Measurements from ENCODE around the gene FUBP1. TPM values are rescaled to one million over a fixed set of nuclear protein-coding genes. Genes with fewer than 3 reads are reported as not detected.
"Not testable (repeated sequence)": the region's sequence is repeated elsewhere in the genome, so short reads cannot be mapped to it uniquely, and the experiment has no call there.

The FUBP1 gene
- total and polyA plus RNA-seq, 2 of the 8 experiments (the other 6 are each of a cell fraction or from before 2014, with no cell fraction given) = 184 to 201 TPM

- TF ChIP-seq RNF2 (IDR thresholded peaks at IDR 0.05; ENCODE audit: borderline replicate concordance, low read depth, low read length, missing control alignments, poor library complexity, severe bottlenecking) = no peak
- TF ChIP-seq RXRA (IDR thresholded peaks at IDR 0.05; ENCODE audit: insufficient read depth, low read depth, low read length) = no peak
Observed at GRCh38 chr1:77983997-77984355, 5.1 kb upstream of the FUBP1 start (continued).

GRCh38 chr1:77983352-77983996 lies 4.6 kb upstream of the FUBP1 start:
- not testable (repeated sequence) for H3K18ac ChIP-seq (ENCODE audit: extremely low read depth, low read length); H2BK20ac ChIP-seq (ENCODE audit: low read length); H2BK120ac ChIP-seq (replicated peaks; ENCODE audit: low read depth, low read length); H3K4me1 ChIP-seq (replicated peaks in 1 of 4; ENCODE audit: control insufficient read depth in 3 of 4, insufficient read depth in 4 of 4, low read length in 3 of 4); H2BK5ac ChIP-seq (ENCODE audit: low read depth, low read length); H3K9me3 ChIP-seq (ENCODE audit: insufficient read depth in 2 of 2, low read depth in 1 of 2, low read length in 1 of 2); H3K36me3 ChIP-seq (ENCODE audit: control insufficient read depth in 2 of 4, insufficient read depth in 4 of 4, low read length in 3 of 4); H3K27ac ChIP-seq (ENCODE audit: low read depth, low read length); H4K20me1 ChIP-seq (replicated peaks in 1 of 2; ENCODE audit: control insufficient read depth in 1 of 2, insufficient read depth in 2 of 2, low read length in 2 of 2); H3K9ac ChIP-seq (replicated peaks in 1 of 4; ENCODE audit: extremely low read depth in 1 of 4, low read depth in 3 of 4, low read length in 3 of 4); H2AFZ ChIP-seq (ENCODE audit: low read length); H3K23ac ChIP-seq (ENCODE audit: insufficient read length); H2BK12ac ChIP-seq (ENCODE audit: low read depth, low read length); H3K56ac ChIP-seq (replicated peaks; ENCODE audit: insufficient read length, low read depth, low read length); FAIRE-seq; H3K4me2 ChIP-seq (ENCODE audit: insufficient read depth in 1 of 2, low read depth in 2 of 2, low read length in 2 of 2); H2AK5ac ChIP-seq (ENCODE audit: low read depth, low read length); H3K27me3 ChIP-seq (replicated peaks in 1 of 4; ENCODE audit: control insufficient read depth in 3 of 4, extremely low read depth in 1 of 4, insufficient read depth in 3 of 4, low read length in 3 of 4); H4K91ac ChIP-seq (replicated peaks; ENCODE audit: insufficient read length, low read length); H4K8ac ChIP-seq (ENCODE audit: extremely low read depth, insufficient read depth, low read length); DNase-seq (ENCODE audit: low read depth in 1 of 2, low spot score in 2 of 2); H3K79me1 ChIP-seq (ENCODE audit: low read depth, low read length); H3K4me3 ChIP-seq (ENCODE audit: extremely low read depth in 1 of 4, insufficient read depth in 2 of 4, low read depth in 3 of 4, low read length in 4 of 4); H3K14ac ChIP-seq (ENCODE audit: insufficient read length); H4K5ac ChIP-seq (ENCODE audit: insufficient read length, low read depth, low read length); H3K4ac ChIP-seq (replicated peaks; ENCODE audit: insufficient read length, low read depth, low read length); H2BK15ac ChIP-seq (ENCODE audit: low read length); H3K23me2 ChIP-seq (ENCODE audit: low read depth, low read length)
- CTCF ChIA-PET (ENCODE audit: partially characterized antibody) = interaction anchor here (0.7 to 2.6 kb wide), 2 partner anchors 18 to 131 kb away, joined by 3 to 20 read pairs; no protein-coding TSS in a partner anchor
- POLR2A ChIA-PET (ENCODE audit: partially characterized antibody) = interaction anchor here (1.1 to 7.5 kb wide), 3 partner anchors 14 to 62 kb away, joined by 3 to 40 read pairs (median 13); partner anchors contain the start of gene DNAJB4
- 77% methylated on average over 8 of the region's 8 CpGs; no CpG with 5 or more reads in 1 of the 2 experiments for WGBS, 2 experiments (ENCODE audit: extremely low coverage in 1 of 2, insufficient coverage in 1 of 2, insufficient read length in 1 of 2, insufficient replicate concordance in 2 of 2, low coverage in 1 of 2, low lambda C conversion rate in 2 of 2, missing lambda C conversion rate in 1 of 2)
- peaks cover 4 to 86% of the 10 kb centered on the region in 2 experiments for H3K79me2 ChIP-seq (ENCODE audit: control insufficient read depth in 1 of 2, insufficient read depth in 2 of 2, low read length in 2 of 2)

All from H1 (cell line).